Measurements from ENCODE around the gene LYVE1. TPM values are rescaled to one million over a fixed set of nuclear protein-coding genes. Genes with fewer than 3 reads are reported as not detected.

Gene LYVE1
- total RNA-seq, 2 experiments from 2014 or later, result not detected

DNA sequence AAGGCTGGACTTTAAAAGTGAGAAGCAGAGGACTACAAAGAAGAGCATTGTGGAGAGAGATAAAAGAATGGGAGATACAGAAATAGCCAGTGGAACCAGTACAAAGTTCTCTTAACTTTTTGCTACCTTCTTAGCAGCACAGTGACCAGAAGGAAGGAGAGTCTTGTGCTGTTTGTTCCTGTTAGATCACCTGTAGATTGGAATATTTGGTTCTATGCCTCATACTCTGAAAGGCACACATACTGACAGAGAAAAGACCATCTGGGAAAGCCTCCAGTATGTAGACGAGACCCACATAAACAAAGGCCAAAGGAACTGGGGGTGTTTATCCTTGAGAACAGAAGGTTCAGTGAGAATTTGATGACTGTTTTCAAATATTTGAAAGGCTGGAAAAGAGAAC is 46.2 kb downstream of the LYVE1 start:
- H3K4me1 Mint-ChIP-seq (ENCODE audit: low read depth), result peaks cover 5% of the 10 kb centered on the region
- POLR2A ChIA-PET, result no interaction called here
- H3K27ac Mint-ChIP-seq, result no peak overlapping the region
- ATAC-seq (ENCODE audit: poor library complexity) (no peak), DNase-seq (no peak)
- Histone ChIP-seq H3K4me3 (ENCODE audit: low read length) (no peak overlapping the region), H3K36me3 (ENCODE audit: insufficient read depth, low read length) (peaks cover 52% of the 10 kb centered on the region), H3K9me3 (ENCODE audit: control insufficient read depth in 1 of 2, insufficient read depth in 1 of 2, low read length in 2 of 2) (no peaks in the 10 kb centered on the region), H3K27ac (ENCODE audit: low read depth in 1 of 2, low read length in 2 of 2) (no peak overlapping the region), H3K4me1 (ENCODE audit: insufficient read depth, low read length) (no peaks in the 10 kb centered on the region), H3K27me3 (ENCODE audit: control insufficient read depth in 1 of 2, insufficient read depth in 2 of 2, low read length in 2 of 2) (no peaks in the 10 kb centered on the region)
- no peaks in the 10 kb centered on the region for H3K9me3 Mint-ChIP-seq
- no peaks in the 10 kb centered on the region for H3K27me3 Mint-ChIP-seq
- H3K36me3 Mint-ChIP-seq (ENCODE audit: low read depth), result peaks cover 75% of the 10 kb centered on the region
- intact Hi-C loops (cut with DNase I, micrococcal nuclease), result no loop called here
- TF ChIP-seq, protein P1, sequence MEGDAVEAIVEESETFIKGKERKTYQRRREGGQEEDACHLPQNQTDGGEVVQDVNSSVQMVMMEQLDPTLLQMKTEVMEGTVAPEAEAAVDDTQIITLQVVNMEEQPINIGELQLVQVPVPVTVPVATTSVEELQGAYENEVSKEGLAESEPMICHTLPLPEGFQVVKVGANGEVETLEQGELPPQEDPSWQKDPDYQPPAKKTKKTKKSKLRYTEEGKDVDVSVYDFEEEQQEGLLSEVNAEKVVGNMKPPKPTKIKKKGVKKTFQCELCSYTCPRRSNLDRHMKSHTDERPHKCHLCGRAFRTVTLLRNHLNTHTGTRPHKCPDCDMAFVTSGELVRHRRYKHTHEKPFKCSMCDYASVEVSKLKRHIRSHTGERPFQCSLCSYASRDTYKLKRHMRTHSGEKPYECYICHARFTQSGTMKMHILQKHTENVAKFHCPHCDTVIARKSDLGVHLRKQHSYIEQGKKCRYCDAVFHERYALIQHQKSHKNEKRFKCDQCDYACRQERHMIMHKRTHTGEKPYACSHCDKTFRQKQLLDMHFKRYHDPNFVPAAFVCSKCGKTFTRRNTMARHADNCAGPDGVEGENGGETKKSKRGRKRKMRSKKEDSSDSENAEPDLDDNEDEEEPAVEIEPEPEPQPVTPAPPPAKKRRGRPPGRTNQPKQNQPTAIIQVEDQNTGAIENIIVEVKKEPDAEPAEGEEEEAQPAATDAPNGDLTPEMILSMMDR (IDR thresholded peaks at IDR 0.05), result no peak
- CTCF ChIA-PET, result interaction anchor here (4.3 kb wide), 1 partner anchor 19 kb away, joined by 23 read pairs; the partner anchor contains the start of gene RNF141
- H3K4me3 Mint-ChIP-seq, result no peak overlapping the region

DNA sequence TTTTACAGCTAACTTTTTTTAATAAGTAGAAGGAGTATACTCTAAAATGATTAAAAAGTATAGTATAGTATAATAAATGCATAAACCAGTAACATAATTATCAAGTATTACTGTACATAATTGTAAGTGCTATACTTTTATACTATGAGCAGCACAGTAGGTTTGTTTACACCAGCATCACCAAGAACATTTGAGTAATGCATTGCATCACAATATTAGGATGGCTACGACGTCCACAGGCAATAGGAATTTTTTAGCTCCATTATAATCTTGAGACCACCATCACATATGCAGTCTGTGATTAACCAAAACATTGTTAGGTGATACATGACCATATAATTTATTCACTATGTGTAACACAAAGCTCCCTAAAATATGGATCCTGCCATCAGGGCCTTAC is 47.9 kb downstream of the LYVE1 start:
- intact Hi-C loops (cut with DNase I, micrococcal nuclease), result no loop called here
- ChIA-PET CTCF (interaction anchor here (1.3 to 4.3 kb wide), 2 partner anchors 21 to 107 kb away, joined by 5 to 23 read pairs; partner anchors contain the start of gene RNF141), POLR2A (interaction anchor here (1.0 kb wide), 1 partner anchor 20 kb away, joined by 4 read pairs; the partner anchor contains the start of gene RNF141)
- Histone ChIP-seq H3K27ac (ENCODE audit: low read depth in 1 of 2, low read length in 2 of 2) (no peak overlapping the region), H3K4me3 (ENCODE audit: low read length) (no peak overlapping the region), H3K36me3 (ENCODE audit: insufficient read depth, low read length) (peaks cover 47% of the 10 kb centered on the region), H3K9me3 (ENCODE audit: control insufficient read depth in 1 of 2, insufficient read depth in 1 of 2, low read length in 2 of 2) (no peaks in the 10 kb centered on the region), H3K27me3 (ENCODE audit: control insufficient read depth in 1 of 2, insufficient read depth in 2 of 2, low read length in 2 of 2) (no peaks in the 10 kb centered on the region), H3K4me1 (ENCODE audit: insufficient read depth, low read length) (no peaks in the 10 kb centered on the region)
- peaks cover 72% of the 10 kb centered on the region for H3K36me3 Mint-ChIP-seq (ENCODE audit: low read depth)
- H3K27me3 Mint-ChIP-seq, result no peaks in the 10 kb centered on the region
- TF ChIP-seq, protein P1 (IDR thresholded peaks at IDR 0.05), result no peak
- no peak overlapping the region for H3K27ac Mint-ChIP-seq
- no peak overlapping the region for H3K4me3 Mint-ChIP-seq
- no peaks in the 10 kb centered on the region for H3K9me3 Mint-ChIP-seq
- no peaks in the 10 kb centered on the region for H3K4me1 Mint-ChIP-seq (ENCODE audit: low read depth)
- no peak for ATAC-seq (ENCODE audit: poor library complexity)
- no peak for DNase-seq

DNA sequence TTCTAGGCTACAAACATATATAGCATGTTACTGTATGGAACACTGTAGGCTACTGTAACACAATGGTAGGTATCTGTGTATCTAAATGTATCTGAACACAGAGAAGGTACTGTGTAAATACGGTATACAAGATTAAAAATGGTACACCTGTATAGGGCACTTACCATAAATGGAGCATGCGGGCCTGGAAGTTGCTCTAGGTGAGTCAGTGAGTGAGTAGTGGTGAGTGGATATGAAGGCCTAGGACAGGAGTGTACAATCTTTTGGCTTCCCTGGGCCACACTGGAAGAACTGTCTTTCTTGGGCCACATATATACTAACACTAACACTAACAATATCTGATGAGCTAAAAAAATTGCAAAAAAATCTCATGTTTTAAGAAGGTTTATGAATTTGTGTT is 48.8 kb downstream of the LYVE1 start:
- Histone ChIP-seq H3K4me1 (ENCODE audit: insufficient read depth, low read length) (no peaks in the 10 kb centered on the region), H3K4me3 (ENCODE audit: low read length) (no peak overlapping the region), H3K27me3 (ENCODE audit: control insufficient read depth in 1 of 2, insufficient read depth in 2 of 2, low read length in 2 of 2) (no peaks in the 10 kb centered on the region), H3K9me3 (ENCODE audit: control insufficient read depth in 1 of 2, insufficient read depth in 1 of 2, low read length in 2 of 2) (no peaks in the 10 kb centered on the region), H3K36me3 (ENCODE audit: insufficient read depth, low read length) (peaks cover 47% of the 10 kb centered on the region), H3K27ac (ENCODE audit: low read depth in 1 of 2, low read length in 2 of 2) (no peak overlapping the region)
- Mint-ChIP-seq H3K27ac (no peak overlapping the region), H3K4me3 (no peak overlapping the region), H3K36me3 (ENCODE audit: low read depth) (peaks cover 72% of the 10 kb centered on the region), H3K4me1 (ENCODE audit: low read depth) (no peaks in the 10 kb centered on the region), H3K9me3 (no peaks in the 10 kb centered on the region), H3K27me3 (no peaks in the 10 kb centered on the region)
- no peak for DNase-seq
- ChIA-PET CTCF (interaction anchor here (4.3 kb wide), 1 partner anchor 22 kb away, joined by 23 read pairs; the partner anchor contains the start of gene RNF141), POLR2A (no interaction called here)
- intact Hi-C loops (cut with DNase I, micrococcal nuclease), result loop anchor here (10.0 kb wide), 1 partner anchor 215 kb away; no protein-coding TSS in a partner anchor
- TF ChIP-seq, protein P1 (IDR thresholded peaks at IDR 0.05), result no peak
- no peak for ATAC-seq (ENCODE audit: poor library complexity)

Measured in CD4-positive, alpha-beta T cell (primary cell).